GM21390 (cell line): ENCODE data around the gene PKN1.
"Not testable (repeated sequence)": the region's sequence is repeated elsewhere in the genome, so short reads cannot be mapped to it uniquely, and the experiment has no call there.

Source experiments
- ATAC-seq: cut with Tn5 transposase; IDR thresholded peaks from one replicate; pipeline ENCODE4 v1.9.1; 2021; ENCODE audit not compliant: unreplicated experiment

PKN1 gene

DNA sequence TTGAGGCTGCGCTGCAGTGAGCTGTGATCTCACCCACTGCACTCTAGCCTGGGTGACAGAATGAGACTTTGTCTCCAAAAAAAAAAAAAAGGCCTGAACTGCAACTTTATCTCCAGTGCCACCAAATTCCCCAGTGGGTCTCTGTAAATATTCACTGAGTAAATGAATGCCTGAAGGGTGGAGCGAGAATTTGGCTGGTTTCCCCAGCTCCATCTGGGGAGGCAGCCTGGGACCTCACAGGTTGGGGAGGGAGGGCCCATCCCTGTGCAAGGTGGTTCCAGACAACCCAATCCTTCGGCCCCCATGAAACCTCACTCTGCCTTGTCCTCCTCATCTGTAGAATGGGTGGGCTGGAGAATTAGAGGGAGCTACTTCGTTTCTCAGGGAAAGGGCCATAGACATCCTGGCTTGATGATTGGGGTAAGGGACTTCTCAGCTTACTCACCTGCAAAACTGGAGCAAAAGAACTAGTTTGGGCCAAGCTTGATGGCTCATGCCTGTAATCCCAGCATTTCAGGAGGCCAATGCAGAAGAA lies 4.2 kb upstream of the PKN1 start:
- ATAC-seq, result no peak

- ATAC-seq, result no peak
Observed at GRCh38 chr19:14430712-14431111, 2.4 kb upstream of the PKN1 start.

DNA sequence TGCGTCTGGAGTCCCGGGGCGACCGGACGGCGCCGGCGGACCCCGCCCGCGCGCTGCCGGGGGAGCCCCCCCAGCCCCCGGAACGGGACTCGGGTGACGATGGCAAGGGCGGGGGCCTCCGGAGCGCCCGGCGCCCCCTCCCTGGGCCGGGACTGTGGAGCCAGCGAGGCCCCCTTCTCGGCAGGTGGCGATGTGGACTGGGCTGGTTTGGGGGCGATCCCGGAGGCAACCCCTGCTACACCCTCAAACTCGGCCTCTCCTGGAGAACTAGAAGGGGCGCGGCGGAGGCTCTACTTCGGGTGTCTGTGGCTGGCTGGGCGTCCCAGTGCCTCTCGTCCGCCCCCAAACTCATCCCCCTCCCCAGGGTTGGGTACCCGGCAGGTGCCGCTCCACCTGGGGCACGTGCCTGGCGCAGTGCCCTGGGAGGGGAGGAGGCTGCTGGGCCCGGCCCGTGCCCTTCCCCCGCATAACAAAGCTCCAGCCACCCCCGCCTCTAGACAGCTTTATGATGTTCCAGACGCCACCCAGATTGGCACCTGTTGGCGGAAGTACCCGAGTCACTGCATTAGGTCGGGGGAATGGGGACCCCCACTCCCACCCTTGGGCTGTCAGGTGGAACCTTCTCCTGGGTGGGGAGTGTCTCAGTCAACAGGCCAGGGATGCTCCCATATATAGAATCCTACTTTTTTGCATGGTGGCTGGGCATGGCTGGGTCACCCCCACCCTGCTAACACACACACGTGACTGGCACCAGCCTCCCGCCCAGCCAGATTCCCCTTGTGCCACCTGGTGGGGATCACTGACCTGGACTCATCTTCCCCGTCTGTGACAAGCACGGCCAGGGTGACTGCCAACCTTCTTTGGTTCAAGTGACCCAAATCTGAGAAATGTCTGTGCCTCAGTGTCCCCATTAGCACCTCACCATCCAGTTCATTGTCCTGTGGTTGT lies 722 bp downstream of the PKN1 start:
- no peak for ATAC-seq

DNA sequence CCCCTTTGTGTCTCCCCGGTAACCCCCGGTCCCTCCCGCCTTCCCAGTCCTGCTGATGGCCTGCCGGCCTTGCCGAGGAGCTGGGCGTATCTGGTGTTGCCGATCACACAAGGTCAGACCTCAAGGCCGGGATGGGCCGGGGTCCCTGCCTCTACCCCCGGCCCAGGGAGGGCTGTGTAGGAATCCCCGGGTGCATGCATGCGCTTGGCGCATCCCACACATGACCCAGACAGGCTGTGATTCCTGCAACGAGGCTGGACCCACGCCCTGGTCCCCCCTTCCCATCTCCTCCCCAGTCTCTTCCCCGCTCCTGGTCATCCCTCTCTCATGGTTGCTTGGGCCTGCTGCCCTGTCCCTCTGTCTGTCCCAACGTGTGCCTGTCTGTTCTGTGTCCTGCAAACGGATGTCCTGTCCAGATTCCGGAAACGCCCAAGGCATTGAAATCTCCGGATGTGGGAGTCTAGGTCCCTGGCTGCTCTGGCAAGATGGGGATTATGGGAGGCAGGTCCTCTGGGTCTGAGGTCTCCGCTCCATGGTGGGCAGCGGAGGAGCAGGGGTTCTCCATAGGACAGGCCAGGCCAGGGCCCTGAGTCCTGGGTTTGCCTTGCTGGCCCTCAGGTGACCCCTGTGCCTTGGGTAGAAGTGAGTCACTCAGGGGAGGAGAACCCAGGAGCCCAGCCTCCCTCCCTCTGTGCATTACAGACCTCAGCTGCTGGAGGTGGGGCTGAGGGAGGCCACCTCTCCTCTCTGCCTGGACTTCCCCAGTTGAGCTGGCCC lies 1.6 kb downstream of the PKN1 start:
- ATAC-seq, result no peak

- no peak for ATAC-seq
Observed at GRCh38 chr19:14435320-14436050, 2.4 kb downstream of the PKN1 start.

- no peak for ATAC-seq
Observed at GRCh38 chr19:14437578-14438140, 4.6 kb downstream of the PKN1 start.

DNA sequence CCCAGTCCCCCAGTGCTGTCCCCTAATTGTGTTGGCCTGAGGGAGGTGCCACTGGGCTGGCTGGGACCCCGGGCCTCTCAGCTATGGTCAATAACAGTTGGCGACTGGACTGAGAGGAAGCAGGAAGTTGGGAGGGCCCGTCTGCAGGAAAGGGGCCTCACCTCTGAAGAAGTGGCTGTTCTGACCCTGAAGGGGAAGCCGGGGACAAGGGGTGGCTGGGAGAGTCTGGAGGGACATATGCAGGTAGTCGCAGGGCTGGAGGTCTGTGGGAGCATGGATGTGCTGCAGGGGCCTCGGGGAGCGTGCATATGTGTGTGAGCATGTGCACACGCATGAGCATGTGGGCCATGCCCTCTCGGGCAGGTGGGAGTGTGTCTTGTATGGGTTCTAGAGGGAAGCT lies 5.9 kb downstream of the PKN1 start:
- no peak for ATAC-seq

GRCh38 chr19:14440049-14440448 lies 6.9 kb downstream of the PKN1 start:
- ATAC-seq, result peak; percentile 87

DNA sequence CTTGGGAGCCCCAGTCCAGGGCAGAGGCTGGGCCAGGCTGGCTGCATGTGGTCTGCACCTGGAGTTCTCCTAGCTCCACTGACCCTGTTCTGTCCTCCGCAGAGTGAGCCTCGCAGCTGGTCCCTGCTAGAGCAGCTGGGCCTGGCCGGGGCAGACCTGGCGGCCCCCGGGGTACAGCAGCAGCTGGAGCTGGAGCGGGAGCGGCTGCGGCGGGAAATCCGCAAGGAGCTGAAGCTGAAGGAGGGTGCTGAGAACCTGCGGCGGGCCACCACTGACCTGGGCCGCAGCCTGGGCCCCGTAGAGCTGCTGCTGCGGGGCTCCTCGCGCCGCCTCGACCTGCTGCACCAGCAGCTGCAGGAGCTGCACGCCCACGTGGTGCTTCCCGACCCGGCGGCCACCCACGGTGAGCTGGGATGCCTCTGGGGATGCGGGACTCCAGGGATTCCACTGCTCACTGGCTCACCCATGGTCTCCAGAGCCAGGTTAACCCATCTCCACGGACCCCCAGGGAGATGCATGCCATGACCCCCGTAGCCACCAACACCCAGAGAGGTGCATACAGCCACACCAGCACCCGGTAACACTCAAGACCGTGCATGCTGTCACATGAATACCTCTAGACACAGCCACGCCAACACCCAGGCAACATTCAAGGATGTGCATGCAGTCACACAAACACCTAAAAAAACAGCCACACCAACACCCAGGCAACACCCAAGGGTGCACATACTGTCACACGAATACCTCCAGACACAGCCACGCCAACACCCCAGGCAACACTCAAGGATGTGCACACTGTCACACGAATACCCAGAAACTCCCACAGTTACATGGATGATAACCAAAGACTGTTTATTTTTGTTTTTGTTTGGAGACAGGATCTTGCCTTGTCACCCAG lies 8.2 kb downstream of the PKN1 start:
- ATAC-seq, result no peak

- ATAC-seq, result no peak
Observed at GRCh38 chr19:14442891-14443631, 10.0 kb downstream of the PKN1 start.

GRCh38 chr19:14443632-14444216 lies 10.6 kb downstream of the PKN1 start:
- no peak for ATAC-seq

DNA sequence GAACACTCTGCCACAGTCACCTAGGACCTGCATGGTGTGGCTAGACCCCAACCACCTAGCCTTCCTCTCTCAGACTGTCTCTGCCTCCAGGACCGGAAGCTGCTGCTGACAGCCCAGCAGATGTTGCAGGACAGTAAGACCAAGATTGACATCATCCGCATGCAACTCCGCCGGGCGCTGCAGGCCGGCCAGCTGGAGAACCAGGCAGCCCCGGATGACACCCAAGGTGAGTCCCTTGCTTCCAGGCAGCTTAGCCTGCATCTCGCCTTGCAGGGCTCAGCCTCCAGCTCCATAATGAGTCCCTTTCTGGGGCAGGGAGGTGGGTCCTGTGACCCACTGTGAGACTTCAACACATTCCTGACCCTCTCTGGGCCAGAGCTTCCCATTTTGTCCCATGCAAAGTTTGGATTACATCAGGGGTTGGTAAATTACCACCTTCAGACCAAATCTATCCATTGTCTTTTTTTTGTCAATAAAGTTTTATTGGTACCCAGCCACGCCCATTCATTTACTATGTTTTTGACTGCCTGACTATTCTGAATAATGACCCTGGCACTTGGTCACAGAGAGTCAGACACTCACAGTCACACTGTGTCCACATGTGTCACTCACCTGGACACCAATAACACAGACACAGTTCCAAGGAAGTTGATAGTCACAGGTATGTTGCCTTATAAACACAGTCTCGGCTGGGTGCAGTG lies 13.4 kb downstream of the PKN1 start:
- ATAC-seq, result no peak

GRCh38 chr19:14449321-14449720 lies 16.2 kb downstream of the PKN1 start:
- ATAC-seq, result no peak

- no peak for ATAC-seq
Observed at GRCh38 chr19:14450168-14450874, 17.2 kb downstream of the PKN1 start.

DNA sequence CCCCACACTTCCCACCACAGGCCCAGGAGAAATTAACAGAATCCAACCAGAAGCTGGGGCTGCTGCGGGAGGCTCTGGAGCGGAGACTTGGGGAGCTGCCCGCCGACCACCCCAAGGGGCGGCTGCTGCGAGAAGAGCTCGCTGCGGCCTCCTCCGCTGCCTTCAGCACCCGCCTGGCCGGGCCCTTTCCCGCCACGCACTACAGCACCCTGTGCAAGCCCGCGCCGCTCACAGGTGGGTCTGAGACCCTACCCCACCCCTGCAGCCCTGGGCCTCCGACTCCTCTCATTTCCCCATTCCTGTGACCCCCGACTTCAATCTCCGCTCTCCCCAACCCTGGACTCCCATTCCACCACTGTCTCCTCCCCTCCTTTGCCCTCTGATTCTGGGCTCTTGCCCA lies 17.8 kb downstream of the PKN1 start:
- no peak for ATAC-seq

DNA sequence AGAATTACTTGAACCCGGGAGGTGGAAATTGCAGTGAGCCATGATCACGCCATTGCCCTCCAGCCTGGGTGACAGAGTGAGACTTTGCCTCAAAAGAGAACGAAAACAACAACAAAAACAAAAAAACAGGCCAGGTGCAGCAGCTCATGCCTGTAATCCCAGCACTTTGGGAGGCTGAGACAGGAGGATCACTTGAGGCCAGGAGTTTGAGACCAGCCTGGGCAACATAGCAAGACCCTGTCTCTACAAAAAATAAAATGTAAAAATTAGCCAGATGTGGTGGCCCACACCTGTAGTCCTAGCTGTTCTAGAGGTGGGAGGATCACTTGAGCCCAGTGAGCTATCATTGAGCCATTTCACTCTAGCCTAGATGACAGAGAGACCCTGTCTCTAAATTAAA lies 19.2 kb downstream of the PKN1 start:
- not testable (repeated sequence) for ATAC-seq

DNA sequence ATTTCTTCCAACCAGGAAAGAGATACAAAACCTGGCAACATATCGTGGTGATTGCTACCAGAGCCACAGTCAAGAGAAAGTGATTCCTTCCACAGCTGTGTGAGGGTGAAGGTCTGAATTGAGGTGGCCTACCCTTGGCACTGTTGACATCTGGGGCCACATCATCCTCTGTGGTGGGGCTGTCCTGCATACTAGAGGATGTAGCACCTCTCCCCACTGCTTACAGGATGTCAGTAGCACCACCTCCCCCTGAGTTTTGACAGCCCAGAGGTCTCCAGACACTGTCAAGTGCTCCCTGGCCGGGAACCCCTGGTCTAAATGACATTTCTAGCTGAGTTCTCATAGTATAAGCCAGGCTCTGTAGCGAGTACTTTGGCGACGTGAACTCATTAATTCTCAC lies 26.6 kb downstream of the PKN1 start:
- ATAC-seq, result no peak

DNA sequence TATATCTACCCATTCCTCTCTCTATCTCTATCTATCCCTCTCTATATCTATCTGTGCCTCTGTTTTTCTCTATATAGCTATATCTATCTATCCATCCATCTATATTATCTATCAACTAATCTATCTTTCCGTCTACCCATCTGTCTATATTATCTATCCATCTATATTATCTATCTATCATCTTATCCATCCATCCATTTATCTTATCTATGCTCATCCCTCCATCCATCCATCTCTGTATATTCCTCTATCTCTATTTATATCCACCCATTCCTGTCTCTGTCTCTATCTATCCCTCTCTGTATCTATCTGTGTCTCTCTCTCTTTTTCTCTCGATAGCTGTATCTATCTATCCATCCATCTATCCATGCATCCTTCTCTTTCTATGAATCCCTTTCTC lies 27.8 kb downstream of the PKN1 start:
- ATAC-seq, result no peak
